Gastrocnemius medialis (tissue), 4 donors: ENCODE measurements around the gene WNT7B.

Experiments used
- CTCF ChIP-seq, 5 experiments: fragments of 450-650 bp in 3 of 5; fragments of 200-600 bp in 2 of 5; sonication (generic) in 2 of 5; IDR thresholded peaks in 4 of 5; conservative IDR thresholded peaks in 1 of 5; 1 replicate in 4 of 5; 2 replicates in 1 of 5; pipeline ENCODE4 v1.5.1; 2016 to 2019; ENCODE audit warnings: antibody characterized with exemption in 5 of 5, mild to moderate bottlenecking in 3 of 5, moderate library complexity in 3 of 5
- POLR2A ChIP-seq, 2 donors: fragments of 450-650 bp; IDR thresholded peaks; one replicate each; pipeline ENCODE4 v1.6.1; 2017; ENCODE audit warnings: antibody characterized with exemption in 2 of 2, mild to moderate bottlenecking in 2 of 2, moderate library complexity in 2 of 2

GRCh38 chr22:45991098-45991497 is 14.1 kb upstream of the WNT7B start:
- TF ChIP-seq POLR2A (IDR thresholded peaks at IDR 0.05) (no peak), CTCF (IDR thresholded peaks at IDR 0.05 in 4 of 5, conservative IDR thresholded peaks at IDR 0.05 in 1 of 5) (no peak)
